Astrocyte of the spinal cord (primary cell): ENCODE results near the gene RSU1.
A peak's percentile ranks its signal among the peaks of the same experiment; 100 is the strongest.

Experiments
- DNase-seq: peaks from one replicate; pipeline ENCODE4 v3.0.0; 2011; ENCODE audit warnings: low read depth, low spot score
- H3K4me3 ChIP-seq: 2 replicates; pipeline ENCODE4 v1.5.1; 2011; ENCODE audit warnings: low read depth, mild to moderate bottlenecking, low read length, moderate library complexity
- CTCF ChIP-seq: IDR thresholded peaks from 2 replicates; pipeline ENCODE4 v1.5.1; 2012; ENCODE audit warnings: low read depth, mild to moderate bottlenecking, low read length, inconsistent platforms
- in situ Hi-C: cut with HindIII; loops from 2 replicates; pipeline ENCODE4 v1.10.0; 2017; ENCODE audit warnings: low sequenced_read_pairs

RSU1 gene

GRCh38 chr10:16612115-16612980 lies 204.9 kb downstream of the RSU1 start:
- no peak overlapping the region for H3K4me3 ChIP-seq
- DNase-seq, result peak; percentile 41
- in situ Hi-C loops, result no loop called here
- TF ChIP-seq CTCF, result no peak

DNA sequence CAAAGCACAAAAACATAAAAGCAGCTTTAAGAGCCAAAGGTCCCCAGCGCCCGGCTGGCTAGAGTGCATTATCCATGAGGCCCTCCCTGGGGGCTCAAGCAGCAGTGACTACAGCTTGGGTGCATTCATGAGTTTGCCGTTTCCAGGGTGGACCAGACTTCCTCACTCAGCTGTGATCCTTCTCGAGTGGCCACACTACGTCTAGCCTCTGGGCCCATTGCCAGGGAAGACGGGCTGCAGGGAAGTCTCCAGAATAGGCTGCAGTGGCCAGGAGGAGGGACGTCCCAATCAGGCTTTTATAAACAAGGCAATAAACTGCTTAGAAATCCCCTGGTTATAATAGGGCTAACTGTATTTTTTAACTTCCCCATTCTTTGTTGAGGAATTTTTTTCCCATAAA lies 206.2 kb downstream of the RSU1 start:
- in situ Hi-C loops, result no loop called here
- no peak overlapping the region for H3K4me3 ChIP-seq
- no peak for DNase-seq
- no peak for TF ChIP-seq CTCF

DNA sequence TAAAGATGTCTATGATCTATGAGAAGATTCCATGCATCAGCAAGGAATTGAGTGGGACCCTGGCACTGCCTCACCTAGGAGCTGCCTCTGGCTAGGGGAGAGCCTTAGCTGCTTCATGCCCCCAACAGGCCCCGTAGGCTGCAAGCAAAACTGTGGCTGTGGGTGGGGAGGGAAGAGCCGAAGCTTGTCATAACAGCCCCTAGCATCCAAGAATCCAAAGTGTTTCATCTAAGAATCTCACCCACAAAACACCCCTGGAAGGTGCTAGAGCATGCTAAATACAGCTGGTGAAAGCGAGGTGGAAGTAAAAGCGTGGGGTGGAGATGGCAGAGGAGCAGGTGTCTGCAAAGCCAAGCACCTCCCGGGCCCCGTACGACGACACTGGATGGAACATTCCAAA lies 208.0 kb downstream of the RSU1 start:
- no peak for TF ChIP-seq CTCF

DNA sequence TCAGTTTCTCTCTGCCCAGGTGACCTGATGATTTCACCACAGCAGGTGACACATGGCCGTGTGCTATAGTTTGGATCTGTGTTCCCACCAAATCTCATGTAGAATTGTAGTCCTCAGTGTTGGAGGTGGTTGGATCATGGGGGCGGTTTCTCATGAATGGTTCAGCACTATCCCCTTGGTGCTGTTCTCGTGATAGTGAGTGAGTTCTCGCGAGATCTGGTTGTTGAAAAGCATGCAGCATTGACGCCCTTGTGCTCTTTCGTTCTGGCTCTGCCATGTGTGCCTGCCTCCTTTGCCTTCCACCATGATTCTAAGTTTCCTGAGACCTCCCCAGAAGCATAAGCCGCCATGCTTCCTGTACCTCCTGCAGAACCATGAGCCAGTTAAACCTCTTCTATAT lies 210.3 kb downstream of the RSU1 start:
- H3K4me3 ChIP-seq, result no peak overlapping the region
- no peak for DNase-seq
- in situ Hi-C loops, result no loop called here
- TF ChIP-seq CTCF, result no peak

More for the DNA sequence above, 208.0 kb downstream of the RSU1 start:
- DNase-seq, result no peak
- H3K4me3 ChIP-seq, result no peak overlapping the region
- in situ Hi-C loops, result no loop called here

DNA sequence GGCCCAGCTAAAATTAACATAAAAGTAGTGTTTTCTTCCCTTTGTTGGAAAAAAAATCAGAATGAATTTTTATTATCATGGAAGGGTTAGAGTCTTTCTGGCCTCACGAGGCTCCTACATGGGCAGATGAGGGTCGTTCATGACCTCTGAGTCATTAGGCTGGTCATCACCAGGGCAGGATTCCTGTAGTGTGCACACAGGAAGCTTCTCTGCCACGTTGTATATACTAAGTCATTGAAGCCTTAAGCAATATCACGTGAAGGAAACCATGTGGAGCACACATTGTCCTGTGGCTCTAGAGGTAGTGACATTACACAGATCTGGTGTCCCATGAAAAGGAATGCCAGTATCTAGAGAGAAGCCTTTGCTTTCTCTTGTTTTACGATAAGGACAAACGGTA lies 210.8 kb downstream of the RSU1 start:
- TF ChIP-seq CTCF, result no peak
- DNase-seq, result no peak
- no peak overlapping the region for H3K4me3 ChIP-seq
- in situ Hi-C loops, result no loop called here

GRCh38 chr10:16603308-16603707 lies 213.9 kb downstream of the RSU1 start:
- no peak for TF ChIP-seq CTCF
- no peak for DNase-seq
- no peak overlapping the region for H3K4me3 ChIP-seq
- in situ Hi-C loops, result no loop called here
